Measurements from ENCODE around the gene MAL. TPM values are rescaled to one million over a fixed set of nuclear protein-coding genes. Genes with fewer than 3 reads are reported as not detected.

The MAL gene
- total RNA-seq, 6 experiments from 2014 or later: not detected

DNA sequence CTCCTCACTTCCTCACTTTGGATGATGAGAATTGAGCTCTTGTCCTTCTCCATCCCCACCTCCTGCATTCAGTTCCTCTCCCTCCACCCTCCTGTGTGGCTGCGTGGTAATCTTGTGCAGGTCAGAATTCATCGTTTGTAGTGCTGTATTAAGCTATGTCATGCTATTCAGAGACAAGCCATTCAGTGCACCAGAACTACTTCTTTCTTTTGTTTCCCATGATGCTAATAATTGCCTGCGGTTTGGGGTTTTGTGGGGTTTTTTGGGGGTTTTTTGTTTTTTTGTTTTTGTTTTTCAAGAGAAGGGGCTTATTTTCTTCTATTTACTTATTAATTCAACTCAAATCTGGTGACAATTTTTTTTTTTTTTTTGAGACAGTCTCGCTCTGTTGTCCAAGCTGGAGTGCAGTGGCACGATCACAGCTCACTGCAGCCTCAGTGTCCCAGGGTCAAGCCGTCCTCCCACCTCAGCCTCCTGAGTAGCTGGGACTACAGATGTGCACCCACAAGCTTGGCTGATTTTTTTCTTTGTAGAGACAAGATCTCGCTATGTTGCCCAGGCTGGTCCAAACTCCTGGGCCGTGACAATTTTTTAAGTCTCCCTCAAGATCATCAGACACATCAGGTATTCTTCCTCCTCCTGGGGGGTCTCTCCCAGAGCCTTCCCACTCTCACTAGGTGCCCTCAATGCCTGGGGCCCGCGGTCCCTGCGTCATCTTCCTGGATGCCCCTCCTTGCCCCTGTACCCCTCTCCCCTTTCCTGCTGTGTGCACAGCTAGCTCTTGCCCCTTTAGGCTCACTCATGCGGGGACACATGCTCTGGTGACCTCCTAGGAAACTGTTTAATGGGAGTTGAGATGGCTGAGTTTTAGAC is 37.8 kb downstream of the MAL start:
- Mint-ChIP-seq H3K4me1 (ENCODE audit: low read depth) (peaks cover 5% of the 10 kb centered on the region; the same call in 1 of the 2 replicates), H3K4me3 (no peak overlapping the region), H3K27me3 (ENCODE audit: insufficient read depth) (peaks cover 55% of the 10 kb centered on the region), H3K27ac (no peak overlapping the region), H3K9me3 (no peaks in the 10 kb centered on the region), H3K36me3 (ENCODE audit: low read depth) (no peaks in the 10 kb centered on the region)
- DNase-seq: no peak
- TF ChIP-seq, protein P1, sequence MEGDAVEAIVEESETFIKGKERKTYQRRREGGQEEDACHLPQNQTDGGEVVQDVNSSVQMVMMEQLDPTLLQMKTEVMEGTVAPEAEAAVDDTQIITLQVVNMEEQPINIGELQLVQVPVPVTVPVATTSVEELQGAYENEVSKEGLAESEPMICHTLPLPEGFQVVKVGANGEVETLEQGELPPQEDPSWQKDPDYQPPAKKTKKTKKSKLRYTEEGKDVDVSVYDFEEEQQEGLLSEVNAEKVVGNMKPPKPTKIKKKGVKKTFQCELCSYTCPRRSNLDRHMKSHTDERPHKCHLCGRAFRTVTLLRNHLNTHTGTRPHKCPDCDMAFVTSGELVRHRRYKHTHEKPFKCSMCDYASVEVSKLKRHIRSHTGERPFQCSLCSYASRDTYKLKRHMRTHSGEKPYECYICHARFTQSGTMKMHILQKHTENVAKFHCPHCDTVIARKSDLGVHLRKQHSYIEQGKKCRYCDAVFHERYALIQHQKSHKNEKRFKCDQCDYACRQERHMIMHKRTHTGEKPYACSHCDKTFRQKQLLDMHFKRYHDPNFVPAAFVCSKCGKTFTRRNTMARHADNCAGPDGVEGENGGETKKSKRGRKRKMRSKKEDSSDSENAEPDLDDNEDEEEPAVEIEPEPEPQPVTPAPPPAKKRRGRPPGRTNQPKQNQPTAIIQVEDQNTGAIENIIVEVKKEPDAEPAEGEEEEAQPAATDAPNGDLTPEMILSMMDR (IDR thresholded peaks at IDR 0.05): no peak

DNA sequence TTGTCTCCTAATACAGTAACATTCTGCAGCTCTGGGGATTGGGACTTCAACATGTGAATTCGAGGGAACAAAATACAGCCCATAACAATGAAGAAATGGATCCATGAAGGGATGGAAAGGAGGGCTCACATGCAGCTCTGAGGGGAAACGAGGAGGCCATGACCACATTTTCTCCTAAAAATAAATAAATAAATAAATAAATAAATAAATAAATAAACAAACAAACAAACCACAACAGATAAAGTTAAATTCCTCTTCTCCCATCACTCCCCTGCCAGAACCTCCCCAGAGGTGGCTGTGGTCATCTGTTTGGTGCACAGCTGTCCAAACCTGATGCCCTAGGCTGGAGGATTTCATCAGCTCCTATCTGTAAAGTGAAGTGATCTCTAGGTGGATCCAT is 42.7 kb downstream of the MAL start:
- Mint-ChIP-seq H3K36me3 (ENCODE audit: low read depth) (no peaks in the 10 kb centered on the region), H3K27ac (no peak overlapping the region), H3K27me3 (ENCODE audit: insufficient read depth) (peaks cover 27% of the 10 kb centered on the region), H3K9me3 (no peaks in the 10 kb centered on the region), H3K4me1 (ENCODE audit: low read depth) (no peaks in the 10 kb centered on the region), H3K4me3 (no peak overlapping the region)
- TF ChIP-seq, protein P1 (IDR thresholded peaks at IDR 0.05): no peak
- DNase-seq: no peak

DNA sequence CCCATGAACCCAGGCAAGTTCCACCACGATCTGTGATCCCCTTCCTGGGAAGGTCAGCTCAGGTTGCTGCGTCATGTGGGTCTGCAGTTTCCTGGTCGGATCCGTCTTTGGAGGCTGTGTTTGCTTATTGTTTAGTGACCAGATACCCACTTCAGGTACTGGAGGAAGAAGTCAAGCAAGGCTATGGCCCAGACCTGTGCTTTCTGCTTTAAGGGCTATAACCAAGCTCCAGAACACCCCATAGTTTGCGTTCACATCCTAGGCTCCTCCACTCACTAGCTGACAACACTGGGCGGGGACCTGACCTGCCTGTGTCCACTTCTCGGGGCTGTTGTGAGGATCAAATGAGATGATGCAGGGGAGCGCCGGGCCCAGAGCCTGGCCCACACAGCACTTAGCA is 44.0 kb downstream of the MAL start:
- H3K4me3 Mint-ChIP-seq: no peak overlapping the region
- no peak overlapping the region for H3K27ac Mint-ChIP-seq
- TF ChIP-seq, protein P1 (IDR thresholded peaks at IDR 0.05): no peak
- H3K36me3 Mint-ChIP-seq (ENCODE audit: low read depth): no peaks in the 10 kb centered on the region
- DNase-seq: no peak
- H3K4me1 Mint-ChIP-seq (ENCODE audit: low read depth): no peaks in the 10 kb centered on the region
- peaks cover 21% of the 10 kb centered on the region for H3K27me3 Mint-ChIP-seq (ENCODE audit: insufficient read depth)
- no peaks in the 10 kb centered on the region for H3K9me3 Mint-ChIP-seq

DNA sequence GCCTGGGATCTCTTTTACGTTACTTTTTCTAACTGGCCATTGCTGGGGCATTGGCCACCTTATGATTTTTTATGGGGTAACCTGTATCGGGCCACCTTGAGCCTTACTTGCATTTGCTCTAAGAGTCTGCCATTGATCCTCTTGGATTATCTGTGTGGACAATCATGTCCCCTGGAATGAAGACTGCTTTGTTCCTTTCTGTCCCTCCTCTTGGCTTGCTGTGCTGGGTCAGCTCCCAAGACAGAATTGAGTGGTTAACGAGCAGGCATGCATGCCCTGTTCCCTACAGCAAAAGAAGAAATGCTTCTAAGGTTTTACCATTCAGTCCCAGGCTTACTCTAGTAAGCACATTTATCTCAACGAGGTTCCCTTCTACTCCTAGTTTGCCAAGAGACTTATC is 46.3 kb downstream of the MAL start:
- no peak overlapping the region for H3K4me3 Mint-ChIP-seq

DNA sequence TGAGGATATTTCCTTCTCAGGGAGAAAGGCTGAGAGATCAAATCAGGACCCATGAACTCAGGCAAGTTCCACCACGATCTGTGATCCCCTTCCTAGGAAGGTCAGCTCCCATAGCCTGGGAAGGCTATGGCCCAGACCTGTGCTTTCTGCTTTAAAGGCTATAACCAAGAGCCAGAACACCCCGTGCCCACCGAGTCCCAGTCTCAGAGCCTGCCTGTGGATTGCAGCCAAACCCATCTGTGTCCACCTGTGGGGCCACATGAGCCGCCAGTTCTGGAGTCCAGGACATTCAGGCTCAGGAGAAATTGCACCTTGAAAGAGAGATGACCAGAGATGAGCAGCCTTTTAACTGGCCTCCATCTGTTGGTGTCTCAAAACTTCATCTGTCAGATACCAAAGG is 46.9 kb downstream of the MAL start:
- Mint-ChIP-seq H3K36me3 (ENCODE audit: low read depth) (no peaks in the 10 kb centered on the region), H3K27ac (no peak overlapping the region), H3K4me3 (no peak overlapping the region), H3K4me1 (ENCODE audit: low read depth) (no peaks in the 10 kb centered on the region), H3K27me3 (ENCODE audit: insufficient read depth) (peaks cover 33% of the 10 kb centered on the region), H3K9me3 (no peaks in the 10 kb centered on the region)
- TF ChIP-seq, protein P1 (IDR thresholded peaks at IDR 0.05): no peak
- DNase-seq: no peak

More for the DNA sequence above, 46.3 kb downstream of the MAL start:
- Mint-ChIP-seq H3K9me3 (no peaks in the 10 kb centered on the region), H3K27me3 (ENCODE audit: insufficient read depth) (peaks cover 30% of the 10 kb centered on the region), H3K4me1 (ENCODE audit: low read depth) (no peaks in the 10 kb centered on the region), H3K36me3 (ENCODE audit: low read depth) (no peaks in the 10 kb centered on the region), H3K27ac (no peak overlapping the region)
- DNase-seq: no peak
- TF ChIP-seq, protein P1 (IDR thresholded peaks at IDR 0.05): no peak

All from HFFc6 (cell line).